KOPT-K1 (cell line): Measurements from ENCODE around the gene PPP1R8.

Experiments used
- H3K27ac ChIP-seq: fragments of 200-600 bp; sonication (generic); 2 replicates; pipeline ENCODE4 v1.5.1; 2016; ENCODE audit warnings: antibody characterized with exemption, mild to moderate bottlenecking, low read depth, low read length; ENCODE audit not compliant: poor library complexity, severe bottlenecking
- H3K36me3 ChIP-seq: fragments of 200-600 bp; sonication (generic); 2 replicates; pipeline ENCODE4 v1.5.1; 2017; ENCODE audit warnings: antibody characterized with exemption, mild to moderate bottlenecking, low read length, moderate library complexity; ENCODE audit not compliant: insufficient read depth
- H3K9me3 ChIP-seq: fragments of 200-600 bp; sonication (generic); 2 replicates; pipeline ENCODE4 v1.5.1; 2017; ENCODE audit warnings: antibody characterized with exemption, low read length, mild to moderate bottlenecking; ENCODE audit not compliant: insufficient read depth, poor library complexity, severe bottlenecking

The PPP1R8 gene

DNA sequence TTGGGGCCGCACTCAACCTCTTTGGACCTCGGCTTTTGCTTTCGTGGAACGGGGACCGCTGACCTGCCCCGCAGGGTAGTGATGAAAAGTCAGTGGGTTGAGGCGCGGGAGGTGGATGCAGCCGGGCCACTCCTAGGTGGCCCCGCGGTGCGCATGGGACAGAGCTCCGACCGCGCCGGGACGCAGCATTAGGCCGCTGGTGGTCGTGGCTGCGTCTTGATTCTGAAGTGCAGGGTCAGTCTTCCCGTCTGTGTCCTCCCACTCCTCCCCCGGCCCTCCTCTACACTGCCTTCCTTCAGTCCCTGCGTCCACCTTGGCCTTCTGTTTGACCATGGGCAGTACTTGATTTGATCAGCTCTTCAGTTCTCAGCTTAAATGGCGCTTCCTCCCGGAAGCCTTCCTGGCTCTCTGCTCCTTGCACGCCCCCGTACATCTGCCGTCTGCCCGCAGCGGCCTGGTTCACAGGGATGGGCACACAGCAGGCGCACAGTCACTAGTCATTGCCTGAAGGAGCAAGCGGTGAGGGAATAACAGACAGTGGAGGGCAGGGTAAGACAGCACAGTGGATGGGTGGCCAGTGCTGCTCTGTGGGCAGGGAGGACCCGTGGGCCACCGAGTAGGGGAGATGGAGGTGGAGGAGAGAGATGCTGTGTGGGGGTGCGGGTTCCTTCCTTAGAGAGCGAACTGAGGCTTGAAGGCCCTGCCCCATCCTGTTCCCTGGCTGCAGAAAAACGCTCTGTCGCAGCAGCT, 42.4 kb downstream of the PPP1R8 start:
- H3K27ac ChIP-seq, result no peak overlapping the region

DNA sequence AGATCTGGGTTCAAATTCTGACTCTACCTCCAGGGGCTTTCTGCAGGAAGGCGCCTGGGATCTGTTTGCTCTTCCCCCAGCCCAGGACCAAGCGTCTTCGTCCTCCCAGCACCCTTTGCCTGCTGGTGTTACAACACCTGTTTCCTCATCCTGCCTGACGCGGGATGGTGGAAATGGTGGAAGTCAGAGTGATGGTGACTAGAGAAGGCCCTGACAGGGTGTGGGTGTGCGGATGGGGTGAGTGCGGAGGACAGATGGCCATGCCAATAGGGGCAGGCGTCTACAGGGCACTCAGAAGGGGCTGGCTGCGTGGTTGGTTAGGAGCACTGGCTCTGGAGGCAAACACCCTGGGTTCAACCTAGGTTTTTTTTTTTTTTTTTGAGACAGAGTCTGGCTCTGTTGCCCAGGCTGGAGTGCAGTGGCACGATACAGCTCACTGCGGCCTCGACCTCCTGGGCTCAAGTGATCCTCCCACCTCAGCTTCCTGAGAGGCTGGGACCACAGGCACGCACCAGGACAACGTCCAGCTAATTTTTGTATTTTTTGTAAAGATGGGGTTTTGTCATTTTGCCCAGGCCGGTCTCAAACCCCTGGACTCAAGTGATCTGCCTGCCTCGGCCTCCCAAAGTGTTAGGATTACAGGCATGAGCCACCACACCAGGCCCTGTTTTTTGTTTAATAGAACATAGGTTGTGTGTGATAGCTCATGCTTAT, 43.2 kb downstream of the PPP1R8 start:
- no peaks in the 10 kb centered on the region for H3K36me3 ChIP-seq
- H3K9me3 ChIP-seq, result no peaks in the 10 kb centered on the region
- H3K27ac ChIP-seq, result no peak overlapping the region

More for the DNA sequence above, 42.4 kb downstream of the PPP1R8 start:
- Histone ChIP-seq H3K9me3 (no peaks in the 10 kb centered on the region), H3K36me3 (no peaks in the 10 kb centered on the region)

DNA sequence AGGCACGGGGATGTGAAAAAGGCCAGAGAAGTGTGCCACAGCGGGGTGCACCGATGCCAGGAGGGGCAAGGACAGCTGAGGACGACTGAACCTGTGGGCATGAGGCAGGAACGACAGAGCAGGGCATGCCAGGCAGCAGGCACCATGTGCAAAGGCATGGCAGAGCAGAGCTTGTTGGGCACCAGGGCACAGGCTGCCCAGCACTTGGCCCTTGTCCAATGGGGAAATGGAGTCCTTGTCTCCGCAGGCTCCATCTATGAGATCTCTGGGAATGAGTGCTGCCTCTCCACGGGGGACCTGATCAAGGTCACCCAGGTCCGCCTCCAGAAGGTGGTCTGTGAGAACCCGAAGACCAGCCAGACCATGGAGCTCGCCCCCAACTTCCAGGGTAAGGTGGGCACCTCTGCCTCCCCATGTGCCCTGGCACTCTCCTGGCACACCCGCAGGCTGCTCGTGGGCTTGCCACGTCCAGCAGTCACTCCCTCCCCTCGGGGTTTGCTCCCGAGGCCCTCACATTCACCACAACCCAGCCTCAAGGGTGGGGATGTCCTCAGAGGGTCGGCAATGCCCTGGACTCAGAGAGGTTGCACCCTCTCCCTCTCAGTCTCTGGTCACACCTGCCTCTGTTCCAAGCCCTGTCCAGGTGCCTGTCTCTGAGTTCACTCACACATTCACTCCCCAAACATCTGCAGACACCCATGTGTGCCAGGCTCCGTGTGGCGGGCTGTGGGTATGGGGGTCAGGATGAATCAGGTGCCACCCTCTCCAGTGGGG, 45.9 kb downstream of the PPP1R8 start:
- no peak overlapping the region for H3K27ac ChIP-seq
- no peaks in the 10 kb centered on the region for H3K36me3 ChIP-seq
- no peaks in the 10 kb centered on the region for H3K9me3 ChIP-seq

DNA sequence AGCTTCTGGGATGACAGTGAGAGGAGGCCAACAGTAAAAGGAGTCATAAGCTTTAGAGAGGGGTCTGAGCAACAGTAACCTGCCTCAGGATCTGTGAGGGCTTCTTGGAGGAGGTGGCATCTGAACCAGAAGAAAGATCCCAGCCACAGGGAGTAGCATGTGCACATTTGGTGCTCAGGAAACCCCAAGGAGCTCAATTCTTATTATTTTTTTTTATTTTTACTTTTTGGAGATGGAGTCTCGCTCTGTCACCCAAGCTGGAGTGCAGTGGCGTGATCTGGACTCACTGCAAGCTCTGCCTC, 46.5 kb downstream of the PPP1R8 start:
- Histone ChIP-seq H3K27ac (no peak overlapping the region), H3K9me3 (no peaks in the 10 kb centered on the region), H3K36me3 (no peaks in the 10 kb centered on the region)

DNA sequence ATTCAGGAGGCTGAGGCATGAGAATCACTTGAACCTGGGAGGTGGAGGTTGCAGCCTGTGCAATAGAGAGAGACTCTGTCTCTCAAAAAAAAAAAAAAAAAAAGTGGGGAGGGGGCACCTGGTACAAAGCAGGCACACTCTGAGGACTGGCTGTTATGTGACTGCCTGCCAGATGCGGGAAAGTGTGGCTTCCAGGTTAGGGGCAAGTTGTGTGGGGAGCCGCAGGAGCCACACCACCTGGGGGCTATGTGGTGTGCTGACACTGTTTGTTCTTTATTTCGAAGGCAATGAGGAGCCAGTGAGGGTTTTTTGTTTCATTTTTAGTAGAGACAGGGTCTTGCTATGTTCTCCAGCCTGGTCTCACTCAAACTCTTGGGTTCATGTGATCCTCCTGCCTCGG, 47.5 kb downstream of the PPP1R8 start:
- no peak overlapping the region for H3K27ac ChIP-seq
- no peaks in the 10 kb centered on the region for H3K9me3 ChIP-seq
- no peaks in the 10 kb centered on the region for H3K36me3 ChIP-seq

DNA sequence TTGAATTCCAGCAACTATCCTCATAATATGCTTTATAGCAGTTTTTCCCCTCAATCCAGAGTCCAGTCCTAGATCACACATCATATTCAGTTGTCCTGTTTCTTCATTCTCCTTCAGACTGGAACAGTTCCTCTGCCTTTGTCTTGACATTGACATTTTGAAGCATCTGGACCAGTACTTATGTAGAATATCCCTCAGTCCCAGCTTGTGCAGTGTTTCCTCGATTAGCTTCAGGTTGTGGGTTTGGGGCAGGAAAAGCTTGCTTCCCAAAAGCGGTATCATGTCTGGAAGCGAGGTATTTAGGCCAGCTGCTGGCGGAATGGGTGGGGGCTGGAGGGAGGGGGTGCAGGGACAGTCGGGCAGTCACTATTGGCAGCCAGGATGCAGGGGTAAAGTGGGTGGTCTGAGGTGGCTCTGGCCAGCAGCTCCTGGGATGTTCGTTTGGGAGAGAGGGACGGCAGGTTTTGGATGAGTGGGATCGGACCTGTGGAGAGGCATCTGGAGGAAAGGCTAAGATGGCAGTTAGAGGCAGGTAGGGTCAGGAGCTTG, 48.3 kb downstream of the PPP1R8 start:
- Histone ChIP-seq H3K27ac (no peak overlapping the region), H3K36me3 (no peaks in the 10 kb centered on the region), H3K9me3 (no peaks in the 10 kb centered on the region)

DNA sequence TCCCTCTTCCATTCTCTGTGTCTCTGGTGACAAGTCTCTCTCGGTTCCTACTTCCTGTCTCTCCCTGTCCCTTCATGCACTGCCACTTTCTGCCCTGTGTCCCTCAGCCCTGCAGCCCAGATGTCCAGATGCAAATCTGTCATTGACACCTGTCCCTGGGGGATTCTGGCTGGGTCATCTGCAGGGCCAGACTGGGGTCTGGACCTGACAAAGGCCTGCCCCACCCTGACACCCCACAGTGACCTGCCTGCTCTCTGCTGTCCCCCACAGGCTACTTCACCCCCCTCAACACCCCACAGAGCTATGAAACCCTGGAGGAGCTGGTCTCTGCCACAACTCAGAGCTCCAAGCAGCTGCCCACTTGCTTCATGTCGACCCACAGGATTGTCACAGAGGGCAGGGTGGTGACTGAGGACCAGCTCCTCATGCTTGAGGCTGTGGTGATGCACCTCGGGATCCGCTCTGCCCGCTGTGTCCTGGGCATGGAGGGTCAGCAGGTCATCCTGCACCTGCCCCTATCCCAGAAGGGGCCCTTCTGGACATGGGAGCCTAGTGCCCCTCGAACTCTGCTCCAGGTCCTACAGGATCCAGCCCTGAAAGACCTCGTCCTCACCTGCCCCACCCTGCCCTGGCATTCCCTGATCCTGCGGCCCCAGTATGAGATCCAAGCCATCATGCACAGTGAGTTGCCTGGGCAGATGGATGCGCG, 48.9 kb downstream of the PPP1R8 start:
- H3K27ac ChIP-seq, result no peak overlapping the region
- no peaks in the 10 kb centered on the region for H3K9me3 ChIP-seq
- H3K36me3 ChIP-seq, result no peaks in the 10 kb centered on the region

DNA sequence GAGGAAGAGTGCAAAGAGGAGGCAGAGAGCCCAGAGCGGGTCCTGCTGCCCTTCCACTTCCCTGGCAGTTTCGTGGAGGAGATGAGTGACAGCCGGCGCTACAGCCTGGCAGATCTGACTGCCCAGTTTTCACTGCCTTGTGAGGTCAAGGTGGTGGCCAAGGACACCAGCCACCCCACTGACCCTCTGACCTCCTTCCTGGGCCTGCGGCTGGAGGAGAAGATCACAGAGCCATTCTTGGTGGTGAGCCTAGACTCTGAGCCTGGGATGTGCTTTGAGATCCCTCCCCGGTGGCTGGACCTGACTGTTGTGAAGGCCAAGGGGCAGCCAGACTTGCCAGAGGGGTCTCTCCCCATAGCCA, 51.9 kb downstream of the PPP1R8 start:
- Histone ChIP-seq H3K27ac (no peak overlapping the region), H3K36me3 (no peaks in the 10 kb centered on the region), H3K9me3 (no peaks in the 10 kb centered on the region)

DNA sequence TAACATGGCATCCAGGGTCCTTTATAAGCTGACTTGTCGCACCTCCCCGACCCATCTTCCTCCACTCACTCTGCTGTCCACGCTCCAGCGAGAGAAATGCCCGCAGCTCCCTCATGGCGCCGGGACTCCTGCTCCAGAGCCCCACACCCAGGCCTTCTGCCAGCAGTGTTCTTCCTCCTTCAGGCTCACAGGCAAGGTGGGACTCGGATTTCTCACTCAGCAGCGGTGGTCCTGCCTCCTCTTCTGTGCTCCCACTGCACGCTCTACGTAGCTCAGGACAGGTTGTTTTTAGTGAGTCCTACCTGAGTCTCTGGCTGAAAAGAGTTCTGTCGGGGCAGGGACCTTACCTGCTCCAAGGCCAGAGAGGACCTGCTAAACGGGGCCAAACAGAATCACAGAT, 53.0 kb downstream of the PPP1R8 start:
- Histone ChIP-seq H3K9me3 (no peaks in the 10 kb centered on the region), H3K36me3 (no peaks in the 10 kb centered on the region), H3K27ac (no peak overlapping the region)

DNA sequence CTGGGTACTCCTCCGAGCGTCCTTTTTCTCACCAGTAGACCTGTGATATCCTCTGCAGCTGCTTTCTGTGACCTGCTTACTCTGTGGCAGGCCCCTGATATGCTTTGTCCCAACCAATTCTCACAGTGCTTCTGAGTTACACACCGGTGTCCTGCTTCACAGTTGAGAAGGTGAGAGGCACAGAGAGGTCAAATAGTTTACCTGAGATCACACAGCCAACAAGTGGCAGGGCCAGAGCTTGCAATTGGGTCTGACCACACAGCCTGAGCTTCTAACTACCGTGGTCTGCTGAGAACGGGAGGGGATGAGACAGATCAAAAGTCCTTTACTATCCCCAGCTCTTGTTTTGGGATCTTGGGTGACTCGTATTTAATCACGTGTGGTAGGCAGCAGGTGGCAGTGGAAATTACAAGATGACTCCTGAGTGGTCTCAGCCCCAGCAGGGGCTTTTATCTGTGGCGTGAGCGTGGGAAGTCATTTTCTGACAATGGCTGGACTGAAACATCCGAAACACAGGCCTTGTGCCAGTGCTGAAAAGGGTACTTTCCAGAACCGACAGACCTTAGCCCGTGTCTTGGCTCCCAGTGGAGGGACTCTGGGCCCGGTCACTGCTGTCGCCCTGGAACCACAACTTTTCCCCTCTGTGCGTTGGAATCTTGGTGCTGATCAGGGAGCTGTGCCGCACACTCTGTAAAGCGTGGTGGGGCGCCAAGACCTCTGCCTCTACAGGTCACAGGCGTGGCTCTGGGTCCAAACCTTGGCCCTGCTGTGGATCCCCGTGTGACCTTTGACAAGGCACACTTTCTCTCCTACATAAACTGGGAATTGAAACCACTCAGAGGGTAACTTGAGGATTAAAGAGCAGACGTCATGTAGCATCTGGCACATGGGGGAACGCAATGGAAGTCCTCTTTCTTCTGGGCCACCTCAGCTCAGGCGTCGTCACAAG, 53.7 kb downstream of the PPP1R8 start:
- H3K36me3 ChIP-seq, result peaks cover 7% of the 10 kb centered on the region

DNA sequence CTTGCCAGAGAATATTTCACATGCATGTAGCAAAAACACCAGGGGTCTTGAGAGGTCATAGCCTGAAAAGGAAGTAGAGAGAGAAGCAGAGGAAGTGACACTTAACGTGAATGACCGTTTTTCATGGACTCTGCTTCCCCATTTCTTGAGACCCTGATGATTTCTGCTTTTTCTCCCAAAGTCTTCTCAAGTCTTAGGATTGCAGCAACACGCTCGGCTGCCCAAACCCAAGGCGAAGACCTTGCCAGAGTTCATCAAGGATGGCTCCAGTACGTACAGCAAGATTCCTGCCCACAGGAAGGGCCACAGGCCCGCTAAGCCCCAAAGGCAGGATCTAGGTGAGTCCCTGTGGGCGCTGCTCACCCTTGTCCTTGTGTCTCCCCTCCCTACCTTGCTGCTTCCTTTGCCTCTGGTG, 54.5 kb downstream of the PPP1R8 start:
- no peaks in the 10 kb centered on the region for H3K9me3 ChIP-seq
- H3K36me3 ChIP-seq, result peaks cover 14% of the 10 kb centered on the region
- H3K27ac ChIP-seq, result no peak overlapping the region

More for the DNA sequence above, 53.7 kb downstream of the PPP1R8 start:
- Histone ChIP-seq H3K27ac (no peak overlapping the region), H3K9me3 (no peaks in the 10 kb centered on the region)

DNA sequence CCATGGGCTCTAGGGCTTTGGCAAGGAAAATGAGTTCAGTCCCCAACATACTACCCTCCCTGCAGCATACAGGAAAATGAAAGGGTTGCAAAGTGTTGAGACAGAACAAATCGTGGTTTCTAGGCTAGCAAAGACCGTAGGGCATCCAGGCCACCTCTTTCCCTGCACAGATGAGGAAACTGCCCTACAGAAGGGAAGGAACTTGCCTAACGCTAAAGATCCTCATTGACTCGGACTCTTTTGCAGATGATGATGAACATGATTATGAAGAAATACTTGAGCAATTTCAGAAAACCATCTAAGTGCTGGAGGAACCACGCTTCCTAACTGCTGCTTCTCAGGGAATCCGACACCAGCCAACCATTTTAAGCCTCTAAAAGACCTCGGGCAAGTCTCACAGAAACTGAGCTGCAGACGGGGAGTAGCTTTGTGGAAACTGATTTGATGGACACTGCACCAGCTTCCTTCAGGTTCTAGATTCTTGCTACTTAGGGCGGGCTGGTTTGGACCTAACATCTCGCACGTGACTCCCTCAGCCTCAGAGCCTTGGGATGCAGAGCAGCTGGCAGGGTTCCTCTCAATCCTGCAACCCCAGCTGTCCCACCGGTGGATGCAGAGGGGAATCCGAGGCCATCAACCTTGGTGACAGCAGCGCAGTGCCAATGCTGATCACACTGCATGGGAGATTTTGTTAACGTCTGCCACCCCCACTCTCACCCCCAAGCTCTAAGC, 55.2 kb downstream of the PPP1R8 start:
- Histone ChIP-seq H3K36me3 (peaks cover 21% of the 10 kb centered on the region), H3K9me3 (no peaks in the 10 kb centered on the region), H3K27ac (no peak overlapping the region)

DNA sequence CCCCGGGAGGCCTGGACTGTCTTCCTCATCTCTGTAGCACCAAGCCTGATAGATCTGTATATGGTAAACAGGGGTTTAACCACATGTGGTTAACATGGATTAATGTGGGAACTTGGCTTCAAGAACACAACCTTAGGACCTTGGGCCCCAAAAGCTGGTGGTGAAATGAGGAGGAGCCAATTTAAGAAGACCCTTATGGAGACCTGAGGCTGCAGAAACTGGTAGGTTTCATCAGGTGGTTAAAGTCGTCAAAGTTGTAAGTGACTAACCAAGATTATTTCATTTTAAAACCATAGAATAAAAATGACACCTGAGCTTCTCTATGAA, 55.7 kb downstream of the PPP1R8 start:
- Histone ChIP-seq H3K27ac (no peak overlapping the region), H3K36me3 (peaks cover 26% of the 10 kb centered on the region), H3K9me3 (no peaks in the 10 kb centered on the region)
